GM23248 (cell line): ENCODE data around the gene SLU7. TPM values are rescaled to one million over a fixed set of nuclear protein-coding genes. Genes with fewer than 3 reads are reported as not detected.

ENCODE experiments used
- DNase-seq: peaks from one replicate; pipeline ENCODE4 v3.0.0-alpha.2; 2015
- H2AFZ ChIP-seq: fragments of 200-600 bp; sonication (generic); 2 replicates; pipeline ENCODE4 v1.6.1; 2016; ENCODE audit warnings: antibody characterized with exemption
- H3F3A ChIP-seq: fragments of 200-600 bp; sonication (generic); 2 replicates; pipeline ENCODE4 v1.6.1; 2016; ENCODE audit warnings: mild to moderate bottlenecking, antibody characterized with exemption, mixed run types; ENCODE audit not compliant: insufficient read depth
- H3K27ac ChIP-seq: fragments of 200-600 bp; sonication (generic); 2 replicates; pipeline ENCODE4 v1.5.1; 2016; ENCODE audit warnings: mild to moderate bottlenecking
- H3K27me3 ChIP-seq: fragments of 200-600 bp; sonication (generic); replicated peaks from 2 replicates; pipeline ENCODE4 v1.6.1; 2016; ENCODE audit warnings: mild to moderate bottlenecking; ENCODE audit not compliant: insufficient read depth
- H3K36me3 ChIP-seq: fragments of 200-600 bp; sonication (generic); 2 replicates; pipeline ENCODE4 v1.6.1; 2016; ENCODE audit warnings: low read depth, mild to moderate bottlenecking
- H3K4me1 ChIP-seq: fragments of 200-600 bp; sonication (generic); 2 replicates; pipeline ENCODE4 v1.6.1; 2016; ENCODE audit warnings: mild to moderate bottlenecking; ENCODE audit not compliant: insufficient read depth
- H3K4me2 ChIP-seq: fragments of 200-600 bp; sonication (generic); one replicate; pipeline ENCODE4 v1.6.1; 2016; ENCODE audit warnings: mild to moderate bottlenecking; ENCODE audit not compliant: unreplicated experiment
- H3K4me3 ChIP-seq: fragments of 200-600 bp; sonication (generic); 2 replicates; pipeline ENCODE4 v1.5.1; 2016; ENCODE audit warnings: mild to moderate bottlenecking
- H3K79me2 ChIP-seq: fragments of 200-600 bp; sonication (generic); 2 replicates; pipeline ENCODE4 v1.6.1; 2016; ENCODE audit warnings: mild to moderate bottlenecking; ENCODE audit not compliant: insufficient read depth
- H3K9ac ChIP-seq: fragments of 200-600 bp; sonication (generic); 2 replicates; pipeline ENCODE4 v1.6.1; 2016; ENCODE audit warnings: mild to moderate bottlenecking
- H3K9me2 ChIP-seq: fragments of 200-600 bp; sonication (generic); 2 replicates; pipeline ENCODE4 v1.6.1; 2016; ENCODE audit warnings: mixed run types, mild to moderate bottlenecking, moderate library complexity; ENCODE audit not compliant: insufficient read depth
- H3K9me3 ChIP-seq: fragments of 200-600 bp; sonication (generic); one replicate; pipeline ENCODE4 v1.6.1; 2017; ENCODE audit warnings: low read depth
- H4K20me1 ChIP-seq: fragments of 200-600 bp; sonication (generic); 2 replicates; pipeline ENCODE4 v1.6.0; 2016; ENCODE audit not compliant: insufficient read depth
- EZH2 ChIP-seq: fragments of 200-600 bp; sonication (generic); IDR thresholded peaks from 2 replicates; pipeline ENCODE4 v1.6.1; 2018; ENCODE audit warnings: antibody characterized with exemption, mild to moderate bottlenecking; ENCODE audit not compliant: insufficient read depth, poor library complexity, severe bottlenecking
- EZH2phosphoT487 ChIP-seq: fragments of 200-600 bp; sonication (generic); IDR thresholded peaks from 2 replicates; pipeline ENCODE4 v1.6.1; 2018; ENCODE audit warnings: antibody characterized with exemption, moderate library complexity, mild to moderate bottlenecking, low read depth; ENCODE audit not compliant: insufficient read depth
- WGBS, 2 experiments: methylation state at CpG; one replicate each; pipeline ENCODE4 v1.1.6; 2015 to 2017; ENCODE audit warnings: low lambda C conversion rate in 2 of 2, low coverage in 1 of 2; ENCODE audit errors: missing lambda C conversion rate in 2 of 2; 5-methylcytosine and 5-hydroxymethylcytosine counted together
- in situ Hi-C: fragments of 300-500 bp; cut with MboI; formaldehyde crosslinking; loops from 2 replicates; pipeline ENCODE4 v1.15.0; 2020
- polyA plus RNA-seq: library from polyadenylated mRNA; unstranded; fragments of >200 nt; fragmentation: Nextera tagmentation; extraction: Ambion mirVana; gene quantifications from 2 replicates; pipeline ENCODE4 v1.2.1, GENCODE V29; 2016
- total RNA-seq: library from RNA; depleted of rRNA; stranded (reverse); fragments of >200 nt; shearing (Covaris generic); gene quantifications from 2 replicates; pipeline ENCODE4 v1.2.3, GENCODE V29; 2014

The SLU7 gene
- total and polyA plus RNA-seq, 2 experiments from 2014 or later: 32.1 to 54.3 TPM

DNA sequence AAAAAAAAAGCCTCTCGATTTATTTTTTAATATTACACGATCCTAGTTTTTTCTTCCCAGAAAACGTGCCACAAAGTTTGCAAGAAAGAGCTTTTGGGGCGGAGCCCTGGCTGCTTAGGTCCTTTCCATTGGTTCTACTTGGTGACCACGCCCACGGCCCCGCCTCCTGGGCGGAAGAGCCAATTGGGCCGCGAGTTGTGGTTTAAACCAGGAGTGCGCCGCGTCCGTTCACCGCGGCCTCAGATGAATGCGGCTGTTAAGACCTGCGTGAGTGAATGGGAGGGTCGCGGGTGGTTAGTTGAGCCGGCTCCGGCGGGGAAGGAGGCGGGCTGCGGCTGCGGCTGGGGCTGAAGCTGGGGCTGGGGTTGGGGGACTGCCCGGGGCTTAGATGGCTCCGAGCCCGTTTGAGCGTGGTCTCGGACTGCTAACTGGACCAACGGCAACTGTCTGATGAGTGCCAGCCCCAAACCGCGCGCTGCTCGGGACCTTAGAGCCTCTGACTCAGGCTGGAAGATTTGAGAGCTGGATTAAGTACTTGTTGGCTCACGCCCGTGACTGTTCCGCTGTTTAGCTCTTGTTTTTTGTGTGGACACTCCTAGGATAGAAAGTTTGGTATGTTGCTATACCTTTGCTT, 2.9 kb upstream of the SLU7 start, which contains the start of gene PTTG1:
Gene PTTG1 (plus strand): TSS at position 231 of the 634 bp plus-strand sequence. CDS start 458 bp downstream, outside the sequence.
- Histone ChIP-seq H3K27ac (peak within 1 kb of the TSS; percentile 79), H3K36me3 (no peaks in the 10 kb centered on the region), H3K4me1 (peaks cover 38% of the 10 kb centered on the region), H3F3A (peaks cover 14% of the 10 kb centered on the region), H3K4me2 (peak within 1 kb of the TSS; percentile 99), H3K79me2 (peaks cover 56% of the 10 kb centered on the region), H2AFZ (peak within 1 kb of the TSS; percentile 93), H3K9ac (peak within 1 kb of the TSS; percentile 85), H3K9me2 (no peaks in the 10 kb centered on the region), H3K4me3 (peak within 1 kb of the TSS; percentile 81), H3K27me3 (no peaks in the 10 kb centered on the region), H3K9me3 (no peaks in the 10 kb centered on the region), H4K20me1 (no peaks in the 10 kb centered on the region)
- TF ChIP-seq EZH2 (no peak), EZH2phosphoT487 (no peak)
- 1% methylated on average over 31 to 39 of the region's 39 CpGs for whole genome bisulfite sequencing, 2 experiments
- in situ Hi-C loops: no loop called here
- DNase-seq: peak; percentile 99

DNA sequence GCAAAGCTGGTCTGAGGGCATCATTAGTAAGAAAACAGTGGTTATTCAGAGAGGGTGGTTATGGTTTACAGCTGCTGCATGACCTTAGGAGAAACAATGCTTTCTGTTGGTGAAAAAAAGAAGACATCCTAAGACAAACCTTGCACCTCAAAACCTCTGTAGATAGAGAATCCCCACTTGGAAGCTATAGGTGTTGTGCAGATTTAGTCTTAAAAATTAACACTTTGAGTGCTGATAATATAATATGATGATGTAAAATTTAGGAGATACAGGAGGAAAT, 1.4 kb upstream of the SLU7 start:
- in situ Hi-C loops: no loop called here
- no peaks in the 10 kb centered on the region for H4K20me1 ChIP-seq
- no peak for TF ChIP-seq EZH2
- no peak for TF ChIP-seq EZH2phosphoT487
- H3K4me3 ChIP-seq: no peak overlapping the region
- peak overlapping the region; percentile 97; the same call in 1 of the 2 replicates for H3K9ac ChIP-seq
- H3K4me1 ChIP-seq: peaks cover 39% of the 10 kb centered on the region
- peaks cover 66% of the 10 kb centered on the region for H3K79me2 ChIP-seq
- no peaks in the 10 kb centered on the region for H3K27me3 ChIP-seq
- peak overlapping the region; percentile 86 for H2AFZ ChIP-seq
- no peak overlapping the region for H3K27ac ChIP-seq
- no peak overlapping the region for H3K4me2 ChIP-seq
- H3K36me3 ChIP-seq: no peaks in the 10 kb centered on the region
- H3F3A ChIP-seq: peaks cover 14% of the 10 kb centered on the region
- no peak for DNase-seq
- H3K9me2 ChIP-seq: no peaks in the 10 kb centered on the region
- H3K9me3 ChIP-seq: no peaks in the 10 kb centered on the region

DNA sequence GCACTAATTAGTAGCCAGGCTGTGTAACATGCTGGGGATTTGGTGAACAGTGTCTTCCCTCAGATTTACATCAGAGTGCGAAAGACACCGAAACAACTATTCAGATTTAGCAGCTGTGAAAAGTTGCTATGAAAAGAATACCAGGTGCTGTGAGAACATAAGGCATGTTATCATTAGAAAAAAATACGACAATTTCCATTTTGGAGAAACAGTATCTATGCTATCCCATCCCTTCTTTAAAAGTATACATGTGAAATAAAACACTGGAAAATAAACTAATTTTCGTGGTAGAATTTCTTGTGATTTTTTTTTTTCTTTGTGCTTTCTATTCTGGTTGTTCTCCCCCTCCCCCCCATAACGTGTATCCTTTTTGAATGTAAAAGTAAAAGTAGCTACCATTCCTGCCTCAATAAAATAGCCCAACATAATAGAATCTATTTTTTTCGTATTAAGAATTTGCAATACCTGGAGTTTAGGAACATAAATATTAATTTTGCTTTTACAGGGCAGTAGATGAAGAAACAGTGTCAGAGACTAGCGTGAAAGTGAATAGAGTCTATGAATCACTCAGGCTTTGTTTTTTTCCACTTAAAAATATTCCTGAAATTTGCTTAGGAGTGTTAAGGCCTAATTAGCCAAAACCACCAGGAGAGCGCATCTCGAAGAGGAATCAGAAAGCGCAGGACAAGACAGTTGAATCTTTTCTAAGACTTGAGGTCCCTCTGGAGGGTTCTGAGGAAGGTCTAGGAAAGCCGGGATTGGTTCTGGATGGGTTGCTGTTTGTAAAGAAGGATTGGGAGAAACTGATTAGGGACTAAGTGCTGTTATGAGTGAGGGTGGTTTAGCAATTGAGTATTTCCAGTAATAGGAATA, 813 bp upstream of the SLU7 start:
- peaks cover 66% of the 10 kb centered on the region for H3K79me2 ChIP-seq
- TF ChIP-seq EZH2phosphoT487: no peak
- no peak for TF ChIP-seq EZH2

DNA sequence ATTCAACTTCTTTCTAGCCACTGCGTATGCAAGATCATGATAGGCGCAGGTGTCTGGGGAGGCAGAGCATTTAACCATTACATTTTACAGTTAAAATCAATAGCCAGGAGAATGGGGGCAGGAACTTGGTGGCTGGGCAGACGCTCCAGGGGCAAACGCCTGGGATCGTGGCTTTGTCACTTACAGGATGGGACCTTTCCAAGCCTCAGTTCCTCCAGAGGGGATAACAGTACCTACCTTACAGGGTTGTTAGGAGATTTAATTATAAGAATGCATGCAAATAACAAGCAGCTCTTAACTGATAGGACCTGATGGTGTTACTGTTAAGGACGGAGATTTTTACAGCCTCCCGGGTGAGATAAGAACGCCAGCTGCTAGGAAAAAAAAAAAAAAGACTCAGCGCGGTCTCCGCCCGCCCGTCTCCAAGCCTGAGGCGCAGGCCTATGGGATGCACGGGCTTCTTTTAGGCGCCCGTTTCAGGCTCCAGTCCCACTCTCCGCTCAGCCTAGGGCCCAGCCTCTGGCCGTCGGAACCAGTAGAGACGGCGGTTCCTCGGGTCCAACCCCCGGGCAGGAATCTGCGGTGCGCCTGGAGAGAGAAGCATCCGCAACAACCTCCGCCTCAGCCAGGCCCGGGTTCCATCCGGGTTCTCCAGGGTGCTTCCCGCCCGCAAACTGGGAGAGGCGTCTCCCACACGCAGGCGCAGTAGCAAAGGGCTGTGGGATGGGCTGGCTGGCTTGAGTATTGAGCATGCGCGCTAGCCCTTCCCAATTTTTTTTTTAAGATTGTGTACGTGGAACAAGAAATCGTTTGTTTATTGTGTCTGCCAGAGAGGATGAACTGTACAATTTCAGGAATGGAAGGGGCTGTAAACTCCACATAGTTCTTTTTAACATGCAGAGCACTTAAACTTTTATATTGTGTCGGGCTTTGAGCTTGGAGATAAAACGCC, 19.2 kb downstream of the SLU7 start, which contains the start of gene FAM200C:
Gene FAM200C (minus strand): TSS at position 653 of the 952 bp plus-strand sequence. CDS start 4,564 bp downstream, outside the sequence.
- in situ Hi-C loops: no loop called here
- Histone ChIP-seq H3K9ac (peak within 1 kb of the TSS; percentile 98), H2AFZ (peak within 1 kb of the TSS; percentile 84), H3K4me3 (peak within 1 kb of the TSS; percentile 90), H3K9me2 (no peaks in the 10 kb centered on the region), H3K36me3 (peaks cover 28% of the 10 kb centered on the region; the same call in 1 of the 2 replicates), H3K9me3 (no peaks in the 10 kb centered on the region), H3K79me2 (peaks cover 37% of the 10 kb centered on the region), H3K27ac (peak within 1 kb of the TSS; percentile 93), H4K20me1 (no peaks in the 10 kb centered on the region), H3K4me1 (peaks cover 16% of the 10 kb centered on the region), H3F3A (peaks cover 27% of the 10 kb centered on the region), H3K4me2 (peak within 1 kb of the TSS; percentile 96), H3K27me3 (no peaks in the 10 kb centered on the region)
- WGBS, 2 experiments: 1% methylated on average over 41 of the region's 41 CpGs
- TF ChIP-seq EZH2phosphoT487: no peak
- TF ChIP-seq EZH2: no peak
- DNase-seq: peak; percentile 96

More for the DNA sequence above, 813 bp upstream of the SLU7 start:
- no peaks in the 10 kb centered on the region for H3K36me3 ChIP-seq
- no peaks in the 10 kb centered on the region for H3K27me3 ChIP-seq
- no peaks in the 10 kb centered on the region for H4K20me1 ChIP-seq
- peak overlapping the region; percentile 86 for H3K27ac ChIP-seq
- H3K4me2 ChIP-seq: peak overlapping the region; percentile 81
- WGBS, 2 experiments: 34 to 37% methylated on average over 11 of the region's 11 CpGs
- peak; percentile 23 for DNase-seq
- no peaks in the 10 kb centered on the region for H3K9me2 ChIP-seq
- H3F3A ChIP-seq: peaks cover 14% of the 10 kb centered on the region
- no peaks in the 10 kb centered on the region for H3K9me3 ChIP-seq
- H2AFZ ChIP-seq: peak overlapping the region; percentile 86
- peak overlapping the region; percentile 91 for H3K4me3 ChIP-seq
- in situ Hi-C loops: no loop called here
- peaks cover 39% of the 10 kb centered on the region for H3K4me1 ChIP-seq
- H3K9ac ChIP-seq: peak overlapping the region; percentile 97
